Tibial nerve (tissue), 4 donors: Measurements from ENCODE around the gene ANKRD45.

ENCODE experiments used
- EP300 ChIP-seq, 2 donors: sonication (generic); formaldehyde crosslinking; IDR thresholded peaks; one replicate each; pipeline ENCODE4 v1.6.1; 2017; ENCODE audit warnings: antibody characterized with exemption in 2 of 2, mild to moderate bottlenecking in 1 of 2
- POLR2A ChIP-seq, 2 donors: fragments of 450-650 bp; IDR thresholded peaks; one replicate each; pipeline ENCODE4 v1.6.1; 2017; ENCODE audit warnings: antibody characterized with exemption in 2 of 2, mild to moderate bottlenecking in 2 of 2, moderate library complexity in 2 of 2
- TF ChIP-seq, protein P1 (sequence below), 5 experiments: fragments of 200-600 bp in 3 of 5; fragments of 450-650 bp in 2 of 5; sonication (generic) in 3 of 5; IDR thresholded peaks; one replicate each; pipeline ENCODE4 v1.5.1; 2016 to 2019; ENCODE audit warnings: antibody characterized with exemption in 5 of 5, mild to moderate bottlenecking in 3 of 5, moderate library complexity in 2 of 5

GRCh38 chr1:173627269-173627668, 42.4 kb downstream of the ANKRD45 start:
- TF ChIP-seq, protein P1, sequence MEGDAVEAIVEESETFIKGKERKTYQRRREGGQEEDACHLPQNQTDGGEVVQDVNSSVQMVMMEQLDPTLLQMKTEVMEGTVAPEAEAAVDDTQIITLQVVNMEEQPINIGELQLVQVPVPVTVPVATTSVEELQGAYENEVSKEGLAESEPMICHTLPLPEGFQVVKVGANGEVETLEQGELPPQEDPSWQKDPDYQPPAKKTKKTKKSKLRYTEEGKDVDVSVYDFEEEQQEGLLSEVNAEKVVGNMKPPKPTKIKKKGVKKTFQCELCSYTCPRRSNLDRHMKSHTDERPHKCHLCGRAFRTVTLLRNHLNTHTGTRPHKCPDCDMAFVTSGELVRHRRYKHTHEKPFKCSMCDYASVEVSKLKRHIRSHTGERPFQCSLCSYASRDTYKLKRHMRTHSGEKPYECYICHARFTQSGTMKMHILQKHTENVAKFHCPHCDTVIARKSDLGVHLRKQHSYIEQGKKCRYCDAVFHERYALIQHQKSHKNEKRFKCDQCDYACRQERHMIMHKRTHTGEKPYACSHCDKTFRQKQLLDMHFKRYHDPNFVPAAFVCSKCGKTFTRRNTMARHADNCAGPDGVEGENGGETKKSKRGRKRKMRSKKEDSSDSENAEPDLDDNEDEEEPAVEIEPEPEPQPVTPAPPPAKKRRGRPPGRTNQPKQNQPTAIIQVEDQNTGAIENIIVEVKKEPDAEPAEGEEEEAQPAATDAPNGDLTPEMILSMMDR (IDR thresholded peaks at IDR 0.05) = no peak
- TF ChIP-seq POLR2A (IDR thresholded peaks at IDR 0.05) (no peak), EP300 (IDR thresholded peaks at IDR 0.05) (no peak)
